Inflammatory macrophage (primary cell): Measurements from ENCODE around the gene SRGAP1.
A peak's percentile ranks its signal among the peaks of the same experiment; 100 is the strongest.
"Not testable (repeated sequence)": the region's sequence is repeated elsewhere in the genome, so short reads cannot be mapped to it uniquely, and the experiment has no call there.

Experiments
- DNase-seq, 2 donors: peaks; one replicate each; pipeline ENCODE4 v3.0.0-alpha.2; 2020 to 2022

Gene SRGAP1

DNA sequence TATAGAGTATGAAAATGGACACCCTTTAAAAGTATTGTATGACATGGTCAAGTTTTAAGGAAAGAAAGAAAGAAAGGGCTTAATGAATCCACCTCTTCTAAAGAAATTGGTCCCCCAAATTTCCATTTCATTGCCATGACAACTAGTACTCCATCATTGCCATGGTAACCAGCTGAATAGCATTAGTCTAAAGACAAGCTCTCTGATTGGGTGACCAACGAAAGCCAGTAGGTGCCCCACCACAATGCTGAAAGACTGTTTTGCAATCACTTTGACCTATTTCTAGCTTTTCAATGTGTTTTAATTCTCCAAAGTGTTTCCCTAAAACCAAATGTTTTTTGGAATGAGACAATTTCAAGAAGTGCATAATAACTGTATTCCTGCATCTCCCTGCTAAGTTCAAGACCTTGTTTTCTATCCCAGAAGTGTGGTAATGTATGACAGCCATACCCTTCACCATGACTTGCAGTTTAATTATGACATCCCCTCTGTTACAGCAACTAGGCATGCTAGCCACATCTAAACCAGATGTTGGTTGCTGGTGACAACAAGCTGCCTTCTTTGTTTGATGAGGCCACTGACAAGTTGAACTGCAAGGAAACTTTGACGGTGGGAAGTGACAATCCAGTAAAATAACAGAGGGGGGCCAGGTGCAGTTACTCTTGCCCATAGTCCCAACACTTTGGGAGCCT lies 330.9 kb downstream of the SRGAP1 start:
- DNase-seq: peak; percentile 23 to 44

DNA sequence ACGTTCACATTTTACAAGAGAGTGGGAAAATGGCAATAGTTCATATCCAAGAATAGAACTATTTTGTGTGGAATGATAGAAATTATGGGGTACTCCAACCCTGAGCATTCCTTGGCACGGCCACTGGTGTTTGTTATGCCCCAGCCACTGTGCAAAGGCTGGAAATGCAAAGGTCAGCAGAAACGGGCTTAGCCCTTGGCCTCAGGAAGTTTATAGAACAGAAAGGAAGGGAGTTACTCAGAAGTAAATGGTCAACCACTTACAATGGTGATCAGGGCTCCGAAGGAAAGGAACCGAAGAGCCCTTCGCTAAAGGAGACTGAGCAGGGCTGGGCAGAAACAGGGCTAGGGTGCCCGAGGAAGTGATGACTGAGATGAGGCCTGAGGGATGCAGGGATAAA lies 332.5 kb downstream of the SRGAP1 start:
- no peak for DNase-seq

DNA sequence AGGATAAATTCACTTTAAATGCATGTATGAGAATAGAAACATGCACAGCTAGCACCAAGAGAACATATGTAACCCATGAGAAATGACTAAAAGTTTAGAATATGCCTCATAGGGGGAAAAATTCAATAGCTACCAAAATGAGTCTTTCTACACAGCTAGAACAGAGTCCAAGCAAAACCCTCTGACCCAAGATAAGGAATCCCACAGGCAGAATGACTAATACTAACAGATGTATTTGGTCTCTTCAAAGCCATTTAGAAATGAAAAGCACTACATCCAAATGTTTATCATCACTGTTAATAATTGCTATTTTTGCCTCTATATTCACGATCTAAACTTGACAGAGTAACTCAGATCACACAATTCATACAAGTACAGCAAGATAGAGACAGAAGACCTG lies 333.6 kb downstream of the SRGAP1 start:
- no peak for DNase-seq

DNA sequence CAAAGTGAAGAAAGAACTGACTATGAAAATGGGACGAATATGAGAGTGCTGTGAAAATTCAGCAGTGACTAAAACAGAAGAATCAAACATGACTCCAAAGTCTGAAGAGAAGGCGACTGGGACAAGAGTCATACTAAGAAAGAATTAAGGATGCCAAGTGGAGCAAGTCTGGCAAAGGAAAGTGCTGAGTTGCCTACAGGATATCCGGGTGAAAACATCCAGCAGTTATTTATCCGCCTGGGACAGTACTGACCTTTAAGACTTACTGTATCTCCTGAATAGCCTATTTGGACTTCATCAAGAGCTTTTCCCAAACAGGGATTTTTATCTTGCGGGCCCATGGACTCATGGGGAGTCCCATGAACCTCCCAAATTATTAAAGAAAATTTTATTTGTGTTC lies 336.5 kb downstream of the SRGAP1 start:
- no peak for DNase-seq

GRCh38 chr12:64181430-64182291 lies 337.2 kb downstream of the SRGAP1 start:
- DNase-seq: peak; percentile 29 to 74

DNA sequence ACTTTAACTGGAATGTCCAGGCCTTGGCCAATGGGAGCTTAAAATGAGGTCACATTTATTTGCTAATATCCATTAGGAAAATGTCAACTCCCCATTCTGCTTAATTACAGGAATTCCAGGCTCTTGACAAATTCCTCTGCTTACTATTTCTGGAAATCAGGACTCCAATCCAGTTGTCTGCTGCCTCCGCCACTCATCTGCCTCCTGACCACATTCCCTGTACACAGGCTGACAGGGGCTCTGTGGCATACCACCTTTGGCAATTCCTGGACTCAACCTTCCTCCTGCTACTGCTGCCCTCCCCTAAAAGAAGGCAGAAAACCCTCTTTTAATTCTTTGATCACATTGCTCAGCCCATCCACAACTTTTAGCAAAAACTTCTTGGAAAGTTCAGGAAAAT lies 339.7 kb downstream of the SRGAP1 start:
- no peak for DNase-seq

DNA sequence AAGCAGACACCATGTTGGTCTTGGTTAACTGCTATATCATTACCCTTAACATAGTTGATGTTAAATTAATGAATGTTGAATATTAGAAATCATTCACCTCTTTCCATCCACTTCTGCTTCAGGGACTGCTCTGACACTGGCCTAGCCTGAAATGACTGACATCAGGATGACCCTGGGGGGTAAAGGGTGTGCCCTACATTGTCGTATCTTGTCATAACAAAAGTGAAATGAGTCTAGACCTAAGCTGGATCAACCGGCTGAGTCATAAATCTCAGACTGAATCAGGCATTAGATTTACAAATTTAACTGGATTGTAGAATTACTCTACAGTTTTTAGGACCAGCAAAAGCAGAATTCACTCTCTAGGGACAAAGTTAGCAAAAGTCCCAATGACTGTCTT lies 342.3 kb downstream of the SRGAP1 start:
- DNase-seq: peak in 1 of 2 donors; percentile 40

- peak; percentile 77 to 86 for DNase-seq
Measured at GRCh38 chr12:64187370-64187769, 342.9 kb downstream of the SRGAP1 start.

- peak in 1 of 2 donors; percentile 0 for DNase-seq
Measured at GRCh38 chr12:64187794-64188193, 343.3 kb downstream of the SRGAP1 start.

- DNase-seq: no peak
Measured at GRCh38 chr12:64189530-64189929, 345.0 kb downstream of the SRGAP1 start.

DNA sequence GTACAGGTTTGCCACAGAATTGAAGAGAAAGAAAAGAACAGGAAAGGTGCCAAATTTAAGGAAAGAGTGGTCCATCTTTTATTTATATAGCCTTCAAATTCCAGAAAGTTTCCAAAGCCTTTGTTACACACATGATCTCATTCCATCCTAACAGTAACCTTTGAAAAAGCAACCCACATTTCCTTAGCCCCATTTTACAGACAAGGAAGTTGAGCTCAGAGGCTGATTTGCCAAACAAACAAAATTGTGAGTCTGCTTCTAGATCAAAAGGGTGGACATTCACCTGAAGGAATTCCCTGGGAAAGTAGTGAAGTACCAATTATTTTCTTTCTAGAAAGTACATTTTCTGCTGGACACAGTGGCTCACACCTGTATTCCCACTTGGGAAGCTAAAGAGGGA lies 345.6 kb downstream of the SRGAP1 start:
- no peak for DNase-seq

DNA sequence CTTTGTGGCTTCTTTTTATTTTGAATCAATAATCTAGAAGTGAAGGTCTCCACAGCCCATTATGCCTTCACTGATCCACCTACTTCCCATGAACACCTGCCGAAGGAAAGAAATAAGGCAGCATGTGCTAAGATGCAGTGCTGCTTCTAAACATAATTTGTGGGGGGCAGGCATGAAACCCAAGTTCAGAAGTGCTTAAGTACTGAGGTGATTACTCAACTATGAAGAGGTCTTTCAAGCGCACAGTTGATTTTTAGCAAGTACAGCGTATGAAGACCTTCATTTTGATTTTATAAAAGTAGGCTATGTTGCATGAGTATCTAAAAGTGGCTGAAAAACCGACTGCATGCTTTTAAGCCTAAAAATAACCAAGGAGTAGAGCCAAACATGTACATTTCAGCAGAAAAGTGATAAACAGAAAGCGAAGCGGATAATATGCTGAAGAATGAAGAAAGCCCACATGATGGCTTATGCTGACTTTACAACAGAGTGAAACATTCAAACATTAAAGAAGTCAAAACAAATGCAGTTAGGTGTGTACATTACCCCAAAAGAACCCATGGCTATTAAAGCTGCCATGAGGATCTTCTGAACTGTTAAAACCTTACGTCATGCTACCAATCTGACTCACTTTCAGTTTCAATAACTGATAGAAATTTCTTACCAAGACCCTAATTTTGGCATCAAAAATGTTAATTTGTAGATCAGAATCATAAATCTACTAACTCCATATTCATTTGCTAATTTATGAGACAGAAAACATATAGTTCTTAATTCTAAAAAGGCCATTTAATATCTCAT lies 348.3 kb downstream of the SRGAP1 start:
- no peak for DNase-seq

GRCh38 chr12:64193931-64194330 lies 349.4 kb downstream of the SRGAP1 start:
- no peak for DNase-seq

- DNase-seq: no peak
Measured at GRCh38 chr12:64194333-64195149, 350.0 kb downstream of the SRGAP1 start.

- not testable (repeated sequence) for DNase-seq
Measured at GRCh38 chr12:64195841-64196240, 351.3 kb downstream of the SRGAP1 start.

DNA sequence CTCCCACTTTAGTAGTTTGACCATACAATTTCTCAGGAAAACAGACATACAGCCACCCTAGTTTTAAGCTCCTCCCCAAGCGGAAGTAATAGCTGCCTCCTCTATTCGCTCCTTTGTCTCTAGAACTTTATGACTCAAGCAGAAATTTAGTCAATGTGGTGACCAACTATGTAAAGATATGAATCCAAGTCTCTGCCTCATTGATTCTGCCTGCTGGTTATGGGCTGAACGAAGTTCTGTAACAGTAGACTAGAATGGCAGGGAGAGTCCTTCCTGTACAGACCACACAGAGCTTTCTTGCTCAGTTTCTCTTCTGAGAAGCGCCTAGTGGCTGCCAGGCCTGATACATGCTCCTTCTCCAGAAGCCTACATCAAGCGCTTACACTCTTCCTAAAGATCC lies 358.5 kb downstream of the SRGAP1 start:
- DNase-seq: no peak

DNA sequence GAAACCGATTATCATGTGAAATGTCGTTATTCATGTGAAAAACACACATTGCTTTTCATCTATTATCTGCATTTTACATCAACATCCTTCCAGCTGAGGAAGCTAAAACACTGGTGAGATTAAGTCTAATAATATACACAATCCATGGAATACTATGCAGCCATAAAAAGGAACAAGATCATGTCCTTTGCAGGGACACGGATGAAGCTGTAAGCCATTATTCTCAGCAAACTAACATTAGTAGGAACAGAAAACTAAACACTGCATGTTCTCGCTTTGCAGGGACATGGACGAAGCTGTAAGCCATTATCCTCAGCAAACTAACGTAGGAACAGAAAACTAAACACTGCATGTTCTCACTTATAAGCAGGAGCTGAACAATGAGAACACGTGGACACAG lies 359.3 kb downstream of the SRGAP1 start:
- no peak for DNase-seq

DNA sequence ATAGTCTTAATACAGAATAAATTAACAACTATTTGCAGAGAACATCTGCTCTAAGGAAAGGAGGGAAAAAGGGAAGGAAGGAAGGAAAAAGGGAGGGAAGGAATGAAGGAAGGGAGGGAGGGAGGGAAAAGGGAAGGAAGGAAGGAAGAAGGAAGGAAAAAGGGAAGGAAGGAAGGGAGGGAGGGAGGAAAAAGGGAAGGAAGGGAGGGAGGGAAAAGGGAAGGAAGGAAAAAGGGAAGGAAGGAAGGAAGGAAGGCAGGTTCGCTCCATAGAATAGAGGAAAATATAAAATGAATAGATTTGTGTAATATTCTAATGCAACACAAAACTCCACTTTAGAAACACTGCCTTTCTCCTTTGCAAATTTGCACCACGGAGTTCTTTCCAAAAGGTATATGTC lies 361.0 kb downstream of the SRGAP1 start:
- DNase-seq: no peak

DNA sequence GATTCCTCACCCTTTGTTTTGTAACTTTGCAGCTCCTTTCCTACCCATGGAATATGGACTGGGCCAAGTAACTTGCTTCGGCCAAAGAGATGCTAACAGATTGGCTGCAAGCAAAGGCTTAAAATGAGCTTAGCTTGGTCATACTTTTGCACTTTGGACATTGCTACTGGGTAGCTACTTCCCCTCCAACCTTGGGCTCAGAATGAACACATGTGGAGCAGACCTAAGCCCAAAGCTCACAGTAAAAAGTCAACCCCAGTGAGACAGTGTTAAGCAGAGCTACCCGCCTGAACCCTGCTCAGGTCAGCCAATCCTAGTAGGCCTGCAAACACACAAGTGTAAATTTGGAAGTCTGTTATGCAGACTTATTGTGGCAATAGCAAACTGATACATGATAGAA lies 363.0 kb downstream of the SRGAP1 start:
- DNase-seq: no peak
